GM12892 (cell line): ENCODE results near the gene CASS4.
"Not testable (repeated sequence)": the region's sequence is repeated elsewhere in the genome, so short reads cannot be mapped to it uniquely, and the experiment has no call there.

ENCODE experiments used
- DNase-seq: peaks from one replicate; pipeline ENCODE4 v3.0.0; 2011; ENCODE audit not compliant: insufficient read length
- FAIRE-seq: peaks from 2 replicates; lab custom pipeline; 2011; peaks lifted over from hg19 to GRCh38; lab: Jason Lieb, UNC
- POLR2A ChIP-seq: IDR thresholded peaks from 2 replicates; pipeline ENCODE4 v1.6.1; 2011; ENCODE audit warnings: low read depth, low read length, control low read depth
- POLR2AphosphoS5 ChIP-seq: IDR thresholded peaks from 2 replicates; pipeline ENCODE4 v1.6.1; 2011; ENCODE audit warnings: low read depth, low read length, control low read depth
- TAF1 ChIP-seq: IDR thresholded peaks from 2 replicates; pipeline ENCODE4 v1.6.1; 2011; ENCODE audit warnings: low read depth, mild to moderate bottlenecking, control low read depth, low read length, borderline replicate concordance

CASS4 gene

DNA sequence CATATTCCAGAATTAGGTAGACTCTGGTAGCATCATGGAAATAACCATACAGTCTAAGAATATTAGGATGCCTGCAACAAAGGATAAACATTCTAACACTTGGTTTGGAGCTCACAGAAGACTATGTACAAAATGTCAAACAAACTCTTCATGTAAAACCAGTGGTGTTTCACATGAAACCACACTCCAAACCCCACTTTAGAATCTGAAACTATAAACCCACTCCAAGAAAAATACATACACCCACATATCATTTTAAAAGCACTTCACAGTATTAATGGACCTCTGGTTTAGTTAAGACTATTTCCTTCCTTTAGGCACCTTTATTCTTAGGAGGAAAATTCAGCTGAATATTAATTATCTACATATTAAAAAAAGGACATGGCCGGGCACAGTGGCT is 30.6 kb upstream of the CASS4 start:
- DNase-seq (no peak), FAIRE-seq (no peak)
- TF ChIP-seq TAF1: no peak
- TF ChIP-seq POLR2A: no peak
- TF ChIP-seq POLR2AphosphoS5: no peak

DNA sequence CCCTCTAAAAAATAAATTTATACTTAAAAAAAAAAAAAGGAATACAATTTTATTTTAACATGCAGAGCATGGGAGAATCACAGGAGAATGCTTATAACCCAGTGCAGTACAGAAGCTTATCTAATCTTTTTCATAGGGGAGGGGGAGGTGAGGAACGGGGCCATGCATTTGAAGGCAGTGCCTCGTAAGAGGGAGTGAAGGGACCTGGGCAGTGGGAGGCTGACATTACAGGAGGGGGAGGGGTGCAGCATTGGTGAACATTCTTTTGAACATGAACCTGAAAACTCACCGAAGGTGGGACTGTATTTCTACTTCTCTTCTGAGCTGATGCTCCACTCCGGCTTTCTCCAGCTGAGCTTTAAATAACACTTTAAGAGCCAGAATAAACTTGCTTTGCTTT is 29.4 kb upstream of the CASS4 start:
- no peak for TF ChIP-seq POLR2A
- TF ChIP-seq TAF1: no peak
- TF ChIP-seq POLR2AphosphoS5: no peak
- DNase-seq (no peak), FAIRE-seq (no peak)

DNA sequence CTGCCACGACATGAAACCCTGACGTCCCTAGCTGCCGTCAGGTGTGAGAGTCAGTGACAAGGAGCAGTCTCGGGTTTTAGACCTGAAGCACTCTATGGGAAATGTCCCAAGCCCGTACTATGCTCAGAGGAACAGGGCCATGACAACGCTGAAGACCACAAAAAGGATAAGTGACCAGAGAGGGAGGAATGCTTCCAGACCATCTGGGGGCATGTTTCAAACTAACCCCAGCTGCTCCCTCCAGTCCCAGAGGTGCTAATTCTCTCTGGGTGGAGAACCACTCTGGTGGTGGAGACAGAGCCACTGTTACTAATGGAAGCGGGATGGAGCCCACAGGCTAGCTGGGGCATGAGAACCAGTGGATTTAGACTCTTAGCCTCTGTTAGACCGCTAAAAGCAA is 28.7 kb upstream of the CASS4 start:
- TF ChIP-seq POLR2A: no peak
- TF ChIP-seq TAF1: no peak
- no peak for TF ChIP-seq POLR2AphosphoS5
- FAIRE-seq: no peak
- DNase-seq: no peak

DNA sequence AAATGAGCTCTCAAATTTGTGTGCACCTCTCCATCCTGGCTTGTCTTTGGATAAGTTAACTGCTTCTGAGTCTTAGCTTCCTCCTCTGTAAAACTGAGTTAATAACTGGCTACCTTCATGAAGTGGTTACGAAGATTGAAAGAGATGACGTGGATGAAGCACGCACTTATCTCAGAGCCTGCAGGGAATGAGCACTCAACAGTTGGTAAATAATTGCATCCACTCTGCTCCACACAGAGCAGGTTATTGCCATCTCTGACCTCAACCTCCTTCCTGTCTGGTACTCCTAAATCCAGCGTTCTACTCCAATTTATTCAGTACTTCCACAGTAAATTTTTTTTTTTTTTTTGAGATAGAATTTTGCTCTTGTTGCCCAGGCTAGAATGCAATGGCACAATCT is 26.9 kb upstream of the CASS4 start:
- FAIRE-seq: no peak
- TF ChIP-seq POLR2AphosphoS5: no peak
- TF ChIP-seq POLR2A: no peak
- TF ChIP-seq TAF1: no peak

GRCh38 chr20:56386219-56386618 is 25.8 kb upstream of the CASS4 start:
- FAIRE-seq: no peak
- TF ChIP-seq TAF1 (no peak), POLR2A (no peak), POLR2AphosphoS5 (no peak)
- DNase-seq: no peak

More for the DNA sequence above, 26.9 kb upstream of the CASS4 start:
- DNase-seq: no peak

- TF ChIP-seq TAF1 (no peak), POLR2AphosphoS5 (no peak), POLR2A (no peak)
- no peak for FAIRE-seq
Observed at GRCh38 chr20:56388882-56389281, 23.2 kb upstream of the CASS4 start.

DNA sequence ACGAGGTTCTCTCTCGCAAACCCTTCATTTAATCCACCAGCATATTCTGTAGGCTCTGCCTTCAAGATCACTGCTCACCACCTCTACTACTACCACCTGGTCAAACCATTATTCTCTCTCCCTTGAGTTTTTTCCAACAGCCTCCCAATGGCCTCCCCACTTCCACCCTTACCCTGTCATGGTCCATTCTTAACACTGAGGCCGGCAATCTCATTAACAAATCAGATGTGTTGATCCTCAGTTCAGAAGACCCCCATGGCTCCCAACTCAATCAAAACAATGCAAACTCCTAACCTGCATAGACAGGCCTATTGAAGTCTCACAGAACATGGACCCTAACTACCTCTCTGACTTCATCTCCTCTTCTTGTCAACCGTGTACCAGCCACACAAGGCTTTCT is 22.3 kb upstream of the CASS4 start:
- no peak for TF ChIP-seq POLR2AphosphoS5
- TF ChIP-seq TAF1: no peak
- TF ChIP-seq POLR2A: no peak
- no peak for DNase-seq
- FAIRE-seq: no peak

More at GRCh38 chr20:56388882-56389281, 23.2 kb upstream of the CASS4 start:
- DNase-seq: no peak

DNA sequence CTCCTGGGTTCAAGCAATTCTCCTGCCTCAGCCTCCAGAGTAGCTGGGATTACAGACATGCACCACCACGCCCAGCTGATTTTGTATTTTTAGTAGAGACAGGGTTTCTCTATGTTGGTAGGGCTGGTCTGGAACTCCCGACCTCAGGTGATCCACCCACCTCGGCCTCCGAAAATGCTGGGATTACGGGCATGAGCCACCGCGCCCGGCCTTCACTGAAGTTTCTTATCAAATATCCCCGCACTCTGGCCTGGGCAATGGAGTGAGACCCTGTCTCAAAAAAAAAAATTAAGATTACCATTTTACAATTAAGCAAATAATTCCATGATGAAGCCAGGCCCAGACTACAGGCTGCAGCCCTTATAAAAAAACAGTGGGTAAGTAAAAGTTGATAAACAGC is 21.7 kb upstream of the CASS4 start:
- not testable (repeated sequence) for FAIRE-seq, DNase-seq

DNA sequence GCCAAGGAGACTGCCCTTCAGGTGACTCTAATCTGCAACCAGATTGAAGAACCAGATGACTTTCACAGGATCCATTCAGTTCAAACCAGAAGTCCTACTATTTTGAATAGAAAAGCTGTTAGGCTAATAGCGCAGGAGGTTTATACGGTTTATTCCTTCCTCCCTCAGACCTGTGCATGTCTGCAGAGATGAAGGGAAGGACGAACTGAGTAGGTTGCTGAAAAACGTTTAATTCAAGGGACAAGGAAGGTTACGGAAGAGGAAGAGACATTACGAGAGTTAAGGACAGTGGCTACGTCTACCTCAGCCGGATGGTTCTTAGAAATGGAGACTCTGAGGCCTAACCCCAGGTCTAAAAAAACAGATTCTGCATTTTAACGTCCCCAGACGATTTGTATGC is 21.0 kb upstream of the CASS4 start:
- DNase-seq (no peak), FAIRE-seq (no peak)
- TF ChIP-seq POLR2AphosphoS5 (no peak), TAF1 (no peak), POLR2A (no peak)

GRCh38 chr20:56391596-56392131 is 20.4 kb upstream of the CASS4 start:
- FAIRE-seq: no peak
- no peak for DNase-seq

DNA sequence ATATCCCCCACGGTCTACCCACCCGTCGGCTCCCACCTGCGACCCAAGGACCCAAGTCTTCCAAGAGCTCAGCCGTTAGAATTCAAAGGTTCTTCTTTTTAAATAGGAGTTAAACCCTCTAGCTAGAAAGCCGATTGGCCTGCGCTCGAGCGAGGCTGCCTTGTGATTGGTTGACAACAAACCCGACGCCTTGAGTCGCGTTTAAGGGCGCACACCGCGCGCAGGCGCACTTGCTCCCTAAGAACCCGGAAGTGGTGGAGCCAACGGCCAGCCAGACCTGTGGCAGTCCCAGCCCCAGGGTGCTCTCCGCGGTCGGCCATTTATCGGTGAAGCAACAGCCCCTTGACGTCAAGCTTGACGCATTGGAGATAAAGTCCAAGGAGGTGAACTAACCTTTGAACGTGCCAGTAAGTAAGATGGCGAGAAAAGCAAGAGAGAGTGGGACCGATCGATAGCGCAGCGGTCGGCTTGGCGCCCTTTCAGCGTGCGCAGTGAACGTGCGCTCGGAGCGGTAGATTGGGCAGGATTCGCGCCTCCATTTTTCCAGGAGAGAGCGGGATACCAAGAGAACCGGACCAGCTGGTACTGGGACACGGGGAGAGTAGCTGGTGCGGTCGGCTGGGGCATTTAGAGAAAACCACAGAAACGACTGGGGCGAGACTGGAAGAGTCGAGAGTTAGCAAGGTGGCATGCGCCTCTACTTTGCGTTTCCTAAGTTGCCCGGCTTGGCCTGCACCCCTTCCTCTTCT is 19.8 kb upstream of the CASS4 start, which contains the start of the genes AURKA and CSTF1:
AURKA (minus strand) TSS at position 84 of the 749 bp plus-strand sequence. CDS start 4,018 bp downstream, outside the sequence.
CSTF1 (plus strand) TSS at position 514 of the 749 bp plus-strand sequence. CDS start 2,908 bp downstream, outside the sequence.
- DNase-seq (peak; percentile 98), FAIRE-seq (peak; percentile 91)
- TF ChIP-seq TAF1 (peak; percentile 55), POLR2A (peak; percentile 70), POLR2AphosphoS5 (peak; percentile 69; the same call in 1 of the 2 replicates)

More at GRCh38 chr20:56391596-56392131, 20.4 kb upstream of the CASS4 start:
- TF ChIP-seq POLR2AphosphoS5: no peak
- TF ChIP-seq POLR2A: no peak
- TF ChIP-seq TAF1: no peak

DNA sequence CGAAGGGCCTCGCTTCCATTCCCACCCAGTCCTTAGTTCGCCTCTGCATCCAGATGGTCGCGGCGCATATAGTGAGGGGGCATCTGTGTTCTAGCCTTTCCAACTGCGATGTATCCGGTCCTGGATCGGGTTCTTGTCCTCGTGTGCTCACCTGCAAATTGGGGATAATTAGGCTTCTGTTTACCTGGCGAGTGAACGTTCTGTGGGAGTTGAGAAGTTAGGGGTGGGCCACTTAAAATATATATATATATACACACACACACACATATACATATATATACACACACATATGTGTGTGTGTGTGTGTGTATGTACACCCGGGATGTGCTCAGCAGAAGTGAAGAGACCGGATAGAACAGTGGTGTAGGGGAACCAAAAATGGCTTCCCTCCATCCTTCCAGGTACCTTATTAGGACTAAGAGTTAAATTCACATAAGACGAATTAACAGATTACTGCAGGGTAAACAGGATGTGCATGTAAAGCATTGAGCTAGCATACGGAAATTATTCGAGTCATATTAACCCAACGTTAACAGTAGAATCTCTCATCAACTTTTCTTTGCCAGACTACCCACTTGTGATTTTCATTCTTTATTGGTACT is 19.1 kb upstream of the CASS4 start:
- peak; percentile 23 for DNase-seq
- no peak for FAIRE-seq
- TF ChIP-seq POLR2AphosphoS5 (no peak), POLR2A (no peak), TAF1 (no peak)
